Measurements from ENCODE around the gene PODXL2.
"Not testable (repeated sequence)": the region's sequence is repeated elsewhere in the genome, so short reads cannot be mapped to it uniquely, and the experiment has no call there.

The PODXL2 gene

DNA sequence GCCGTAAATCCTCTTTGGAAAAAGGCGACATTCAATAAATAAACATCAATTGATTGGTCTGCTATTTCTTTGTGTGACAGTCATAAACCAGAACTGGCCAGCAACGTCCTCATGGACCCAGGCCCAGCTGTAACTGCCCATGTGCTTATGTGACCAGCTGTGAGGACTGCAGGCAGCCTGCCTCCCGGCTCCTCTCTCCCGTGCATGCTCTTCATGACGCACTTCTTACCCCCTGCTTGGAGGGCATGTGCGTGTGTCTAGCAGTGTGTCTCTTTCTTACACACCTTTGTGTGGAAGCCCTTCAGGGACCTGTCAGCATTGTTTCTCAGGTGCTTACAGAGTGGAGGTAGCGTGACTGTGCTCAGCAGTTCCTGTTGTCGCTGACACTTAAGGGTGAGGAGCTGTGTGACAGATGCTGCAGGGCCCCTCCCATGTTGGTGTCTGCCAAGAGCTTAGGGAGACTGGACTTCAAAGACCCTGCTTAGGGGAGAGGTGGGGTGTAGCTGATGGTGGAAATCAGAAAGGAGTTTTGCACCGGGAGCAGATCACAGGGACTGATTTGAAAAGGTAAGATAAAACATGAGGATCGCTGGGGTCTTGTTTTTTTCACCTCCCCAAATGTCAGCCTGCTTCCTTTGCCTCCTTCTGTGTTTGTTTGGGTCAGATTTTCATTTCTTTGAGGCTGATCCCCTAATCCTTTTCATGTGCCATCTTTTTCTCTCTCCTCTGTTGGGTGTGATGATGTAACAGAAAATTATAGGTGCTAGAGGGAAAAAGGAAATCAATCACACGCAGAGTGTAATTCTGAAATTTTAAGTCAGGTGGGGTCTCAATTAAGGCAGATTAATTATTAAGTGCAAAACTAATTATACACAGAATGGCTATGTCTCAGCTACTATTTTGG is 2.1 kb downstream of the PODXL2 start:
- no peak for DNase-seq

DNA sequence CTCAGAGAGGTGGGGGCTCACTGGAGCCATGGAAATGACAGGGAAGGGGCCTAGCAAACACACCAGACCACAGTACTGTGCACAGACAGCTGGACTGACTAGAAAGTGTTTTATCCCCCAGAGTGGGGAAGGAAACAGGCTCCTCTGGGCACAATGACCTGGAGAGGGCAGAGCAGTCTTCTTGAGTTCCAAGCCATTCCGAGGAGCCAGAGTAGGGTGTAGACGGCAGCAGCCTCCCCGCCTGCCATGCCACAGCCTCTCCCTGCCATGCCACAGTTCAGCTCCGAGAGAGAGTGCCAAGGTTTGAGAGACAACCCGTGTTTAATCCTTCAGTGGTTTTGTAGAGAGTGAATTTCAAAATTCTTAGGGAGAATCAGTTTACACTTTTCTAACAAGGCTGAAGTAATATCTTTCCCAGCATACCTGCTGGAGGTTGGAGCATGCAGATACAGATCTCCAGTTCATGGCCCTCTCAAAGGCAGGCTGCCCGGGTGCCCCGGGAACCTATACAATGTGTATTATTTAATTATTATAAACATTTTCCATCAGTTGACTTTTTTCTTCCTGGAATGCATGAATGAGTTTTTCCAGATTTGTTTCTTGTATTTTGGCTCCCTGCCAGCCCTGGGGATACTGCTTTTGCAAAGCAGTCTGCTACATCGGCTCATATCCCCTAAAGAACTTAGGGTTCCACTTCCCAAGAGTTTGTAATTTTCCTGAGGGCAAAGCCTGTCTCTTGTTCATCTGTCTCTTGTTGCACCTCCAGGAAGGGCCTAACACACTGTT is 3.2 kb downstream of the PODXL2 start:
- no peak for DNase-seq

DNA sequence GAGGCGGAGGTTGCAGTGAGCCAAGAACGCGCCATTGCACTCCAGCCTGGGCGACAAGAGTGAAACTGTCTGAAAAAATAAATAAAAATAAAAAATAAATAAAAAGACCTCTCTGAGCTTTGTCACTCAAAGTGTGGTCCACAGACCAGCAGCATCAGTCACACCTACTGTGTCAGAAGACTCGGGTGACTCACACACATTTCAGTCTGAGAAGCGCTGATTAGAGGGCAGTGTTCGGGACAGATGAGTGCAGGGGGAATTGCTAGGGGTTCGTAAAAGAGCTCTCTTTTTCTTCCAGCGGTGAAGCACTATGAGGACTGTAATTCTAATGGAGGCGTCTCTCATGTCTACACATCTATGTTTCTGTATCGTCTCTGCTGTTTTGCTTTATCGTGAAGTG is 5.7 kb downstream of the PODXL2 start:
- DNase-seq: no peak

DNA sequence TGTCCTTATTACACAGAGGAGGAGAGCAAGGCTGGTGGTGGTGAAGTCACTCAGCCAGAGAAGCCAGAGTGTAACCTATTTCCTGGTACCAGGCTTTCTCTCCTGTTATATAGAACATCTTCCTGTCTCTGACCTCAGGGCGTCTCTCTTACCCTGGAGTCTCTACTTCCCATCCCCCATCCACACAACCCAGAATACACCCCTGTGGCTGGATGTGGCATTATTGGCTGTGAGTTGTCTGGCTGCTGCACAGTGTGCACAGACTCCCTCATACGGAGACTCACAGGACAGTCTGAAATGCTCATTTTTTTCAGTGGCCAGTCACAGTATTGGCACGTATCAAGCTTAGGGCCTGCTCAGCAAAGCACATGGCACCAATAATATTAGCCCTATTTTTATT is 8.6 kb downstream of the PODXL2 start:
- no peak for DNase-seq

DNA sequence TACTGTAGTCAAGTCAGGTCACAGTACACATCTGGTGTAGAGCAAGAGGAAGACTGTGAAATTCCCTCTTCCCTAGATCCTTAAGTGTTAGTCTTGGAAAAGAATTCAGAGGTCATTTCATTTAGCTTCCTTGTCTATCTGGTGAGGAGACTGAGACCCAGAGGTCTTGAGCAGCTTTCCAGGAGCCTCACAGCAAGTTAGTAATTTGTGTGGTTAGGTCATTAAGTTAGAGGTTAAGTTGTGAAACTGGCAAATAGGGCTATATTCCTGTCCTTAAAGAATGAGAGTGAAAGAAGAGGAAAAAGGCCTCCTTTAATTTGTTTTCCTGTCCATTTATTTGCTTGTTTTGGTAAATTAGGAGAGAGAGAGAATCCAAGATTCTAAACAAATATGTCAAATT is 9.0 kb downstream of the PODXL2 start:
- DNase-seq: no peak

DNA sequence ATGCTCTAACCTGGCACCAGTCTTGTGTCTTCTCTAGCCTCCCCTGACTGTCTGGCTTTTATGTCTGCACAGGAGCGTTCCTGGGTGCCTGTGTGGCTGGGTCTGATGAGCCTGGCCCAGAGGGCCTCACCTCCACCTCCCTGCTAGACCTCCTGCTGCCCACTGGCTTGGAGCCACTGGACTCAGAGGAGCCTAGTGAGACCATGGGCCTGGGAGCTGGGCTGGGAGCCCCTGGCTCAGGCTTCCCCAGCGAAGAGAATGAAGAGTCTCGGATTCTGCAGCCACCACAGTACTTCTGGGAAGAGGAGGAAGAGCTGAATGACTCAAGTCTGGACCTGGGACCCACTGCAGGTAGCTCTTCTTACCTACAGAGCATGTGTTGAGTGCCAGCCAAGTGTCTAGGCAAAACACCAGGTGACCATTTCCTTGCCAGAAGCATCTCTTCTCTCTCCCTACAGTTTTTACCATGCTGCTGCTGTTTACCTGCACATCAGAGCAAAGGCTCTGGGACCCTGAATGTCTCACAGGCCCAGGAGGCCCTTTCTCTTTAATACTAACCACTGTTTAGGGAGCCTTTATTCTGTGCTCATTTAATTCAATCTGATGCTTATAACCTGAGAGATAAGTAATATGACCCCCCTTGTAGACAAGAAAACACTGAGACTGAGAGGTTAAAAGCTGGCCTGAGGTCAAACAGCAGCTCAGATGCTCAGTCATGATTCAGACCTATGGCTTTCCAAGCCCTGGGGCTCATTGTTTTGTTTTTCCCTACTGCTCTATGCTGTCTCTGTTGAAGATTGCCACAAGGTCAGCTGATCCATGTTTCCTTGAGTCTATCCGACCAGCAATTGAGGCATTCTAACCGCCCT is 10.4 kb downstream of the PODXL2 start:
- DNase-seq: no peak

DNA sequence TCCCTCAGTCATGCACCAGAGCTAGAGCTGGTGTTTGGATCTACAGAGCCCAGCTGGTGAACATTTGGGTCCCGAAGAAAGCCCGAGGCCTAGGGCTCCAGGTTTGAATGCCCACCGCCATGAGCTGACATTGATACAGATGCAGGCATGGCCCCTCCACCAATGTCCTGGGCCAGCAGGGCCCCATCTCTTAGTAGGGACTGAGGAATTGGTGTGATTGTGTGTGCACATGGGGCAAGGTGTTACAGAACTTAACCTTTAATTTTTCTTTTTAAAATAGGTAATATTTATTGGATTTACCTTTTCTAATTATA is 11.0 kb downstream of the PODXL2 start:
- DNase-seq: no peak

DNA sequence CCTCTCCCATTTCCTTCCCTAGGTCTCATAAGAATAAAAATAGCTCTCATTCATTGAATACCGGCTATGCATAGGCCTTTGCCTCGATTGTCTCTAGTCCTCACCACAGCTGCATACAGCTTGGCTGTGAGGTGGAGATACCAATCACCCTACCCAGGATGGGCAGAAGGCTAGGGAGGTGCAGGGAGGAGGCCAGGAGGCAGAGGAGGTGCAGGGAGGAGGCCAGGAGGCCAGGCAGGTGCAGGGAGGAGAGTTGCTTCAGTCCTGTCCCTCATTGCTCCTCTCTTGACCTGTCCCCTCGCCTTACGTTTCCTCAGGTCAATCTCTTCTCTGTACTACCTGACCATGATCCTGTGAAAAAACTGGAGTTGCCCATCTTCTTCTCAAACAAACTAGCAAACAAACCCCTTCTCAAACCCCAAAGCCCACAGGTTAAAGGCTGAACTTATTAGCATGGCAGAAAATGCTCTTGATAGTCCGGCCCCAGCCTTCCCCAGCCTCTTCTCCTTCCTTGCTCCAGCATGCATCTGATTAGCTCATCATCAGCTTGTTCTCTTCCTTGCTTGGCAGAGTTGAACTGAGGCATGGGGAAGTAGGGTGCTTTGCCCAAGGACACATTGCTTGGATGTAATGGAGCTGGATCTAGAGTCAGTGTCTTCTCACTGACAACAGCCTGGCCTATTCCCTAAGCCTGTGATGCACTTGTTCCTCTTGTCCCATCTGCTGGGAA is 15.8 kb downstream of the PODXL2 start:
- no peak for DNase-seq

DNA sequence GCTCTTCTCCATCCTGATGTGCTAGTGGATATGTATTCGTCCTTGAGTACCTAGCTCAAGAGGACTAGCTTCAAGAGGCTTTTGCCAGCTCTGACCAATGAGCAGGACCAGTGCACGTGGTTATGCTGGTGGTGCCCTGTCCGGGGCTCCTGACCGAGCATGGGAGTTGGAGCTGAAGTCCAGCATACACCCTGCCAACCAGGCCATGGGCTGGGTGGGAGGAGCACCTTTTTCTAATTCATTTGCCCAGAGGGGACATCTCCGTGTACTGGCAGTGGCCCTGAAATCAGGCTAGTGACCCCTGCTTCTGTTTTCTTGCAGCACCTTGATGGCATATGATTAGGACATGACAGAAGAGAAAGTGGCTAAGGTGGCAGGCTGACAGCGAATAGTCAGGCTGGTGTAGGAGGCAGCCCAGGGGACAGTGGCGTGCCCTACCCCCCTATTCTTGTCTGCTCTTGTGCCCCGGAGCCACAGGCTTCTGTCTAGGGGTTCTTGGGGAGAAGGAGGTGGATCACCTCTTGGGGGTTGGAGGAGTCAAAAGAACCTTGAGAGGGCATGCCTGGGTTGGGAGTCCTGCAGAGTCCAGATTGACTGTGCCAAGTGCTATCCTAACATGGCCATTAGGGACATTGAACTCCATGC is 16.5 kb downstream of the PODXL2 start:
- no peak for DNase-seq

DNA sequence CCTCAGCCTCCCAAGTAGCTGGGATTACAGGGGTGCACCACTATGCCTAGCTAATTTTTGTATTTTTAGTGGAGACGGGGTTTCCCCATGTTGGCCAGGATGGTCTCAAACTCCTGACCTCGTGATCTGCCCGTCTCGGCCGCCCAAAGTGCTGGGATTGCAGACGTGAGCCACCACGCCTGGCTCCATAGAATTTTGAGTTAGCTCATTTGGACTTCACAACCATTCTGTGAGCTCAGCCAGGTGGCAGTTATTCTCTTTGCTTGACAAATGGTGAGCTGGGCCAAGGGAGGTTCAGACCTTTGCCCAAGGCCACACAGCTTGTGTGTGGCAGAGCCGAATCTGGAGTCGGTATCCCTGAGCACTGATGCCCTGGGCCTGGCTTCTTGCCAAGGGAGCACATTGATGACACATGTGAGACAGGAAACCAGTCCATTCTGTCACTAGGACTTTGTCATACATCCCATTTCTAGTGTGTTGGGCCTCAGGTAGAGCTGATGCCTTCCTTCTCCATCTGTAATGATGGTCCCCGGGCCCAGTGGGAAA is 17.6 kb downstream of the PODXL2 start:
- no peak for DNase-seq

DNA sequence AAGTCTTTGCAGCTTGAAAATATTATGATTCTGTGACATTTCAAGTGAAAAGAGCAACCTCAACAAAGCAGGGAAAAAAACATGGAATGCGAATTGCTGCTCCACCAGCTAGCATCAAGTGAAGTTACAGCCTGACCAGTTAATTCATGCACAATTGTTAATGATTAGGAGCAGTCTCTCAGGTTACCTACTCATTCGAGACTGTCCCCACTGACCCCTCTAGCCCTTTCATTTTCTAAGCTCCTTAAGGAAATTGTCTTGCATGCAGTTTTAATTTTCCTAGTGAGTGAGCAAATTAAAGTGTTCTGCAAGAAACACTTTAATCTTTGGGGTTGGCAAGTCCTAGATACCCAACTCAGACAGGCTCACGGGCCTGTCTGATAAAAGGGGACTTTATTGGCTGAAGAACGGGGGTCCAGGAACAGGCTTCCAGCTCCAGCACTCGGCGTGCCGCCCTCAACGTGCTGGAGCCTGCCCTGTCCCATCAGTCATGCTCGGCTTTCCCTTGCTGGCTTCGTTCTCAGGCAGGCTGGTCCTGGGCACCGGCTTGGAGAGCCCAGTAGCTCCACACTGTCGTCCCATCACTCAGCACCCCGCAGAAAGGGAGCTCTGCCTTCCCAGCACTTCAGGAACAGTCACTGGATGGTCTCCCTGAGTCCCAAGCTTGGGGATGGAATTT is 18.3 kb downstream of the PODXL2 start:
- DNase-seq: no peak

DNA sequence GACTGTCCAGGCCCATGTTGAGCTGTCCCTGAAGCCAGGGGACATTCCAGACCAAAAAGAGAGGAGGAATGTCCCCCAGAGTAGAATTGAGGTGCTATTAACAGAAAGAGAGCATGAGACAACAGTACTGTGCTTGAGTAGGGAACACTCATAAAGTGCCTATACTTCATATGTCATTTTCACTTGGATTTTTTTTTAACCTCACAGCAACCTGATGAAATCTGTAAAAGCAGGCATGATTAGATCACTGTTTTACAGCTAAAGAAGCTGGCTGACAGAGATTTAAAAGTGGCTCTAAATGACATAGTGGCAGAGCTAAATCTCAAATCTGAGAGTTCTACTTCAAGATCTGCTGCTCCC is 18.8 kb downstream of the PODXL2 start:
- no peak for DNase-seq

DNA sequence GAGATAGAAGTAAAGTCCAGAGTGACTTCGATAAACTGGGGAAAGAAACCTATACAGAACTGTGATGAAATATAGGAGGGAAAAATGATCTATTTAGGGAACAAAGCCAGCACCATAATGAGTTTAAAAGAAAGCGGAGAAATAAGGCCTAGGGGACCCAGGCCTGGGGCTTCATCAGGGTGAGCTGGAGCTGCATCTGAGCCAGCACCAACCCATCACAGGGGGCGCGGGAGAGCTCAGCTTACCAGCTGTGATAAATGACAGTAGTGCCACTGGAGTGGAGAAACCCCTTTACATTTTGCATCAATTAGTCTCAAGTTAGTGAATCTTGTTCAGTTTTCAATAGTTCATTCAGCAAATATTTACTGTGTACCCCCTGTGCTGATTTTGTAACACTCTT is 21.3 kb downstream of the PODXL2 start:
- DNase-seq: no peak

DNA sequence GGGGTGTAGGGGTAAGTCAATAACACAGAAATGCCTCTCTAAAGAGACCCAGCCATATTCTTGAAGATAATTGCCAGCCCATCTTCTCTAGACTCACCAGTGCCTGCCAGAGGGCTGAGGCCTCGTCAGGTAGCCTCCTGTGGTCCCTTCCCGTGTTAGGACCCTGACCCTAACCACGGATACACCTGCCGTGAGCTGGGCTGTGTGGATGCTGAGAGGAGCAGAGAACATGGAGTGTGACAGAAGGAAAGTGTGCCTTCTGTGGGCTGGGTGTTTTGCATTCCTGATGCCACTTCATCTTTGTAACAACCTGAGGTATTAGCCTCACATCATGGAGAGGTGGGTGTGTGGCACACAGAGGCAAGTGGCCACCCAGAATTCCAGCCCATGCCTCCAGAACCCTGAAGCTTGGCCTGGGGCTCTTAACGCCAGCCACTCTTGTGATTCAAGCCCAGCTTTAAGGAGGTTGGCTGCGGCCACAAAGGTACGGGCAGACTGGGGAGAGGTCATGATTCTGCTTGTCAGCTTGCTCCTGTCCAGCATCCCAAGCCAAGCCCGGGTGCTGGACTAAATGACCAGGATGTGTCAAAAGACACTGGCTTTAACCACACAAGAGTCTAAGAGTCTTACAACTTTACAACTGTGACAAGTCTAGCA is 22.7 kb downstream of the PODXL2 start:
- no peak for DNase-seq

DNA sequence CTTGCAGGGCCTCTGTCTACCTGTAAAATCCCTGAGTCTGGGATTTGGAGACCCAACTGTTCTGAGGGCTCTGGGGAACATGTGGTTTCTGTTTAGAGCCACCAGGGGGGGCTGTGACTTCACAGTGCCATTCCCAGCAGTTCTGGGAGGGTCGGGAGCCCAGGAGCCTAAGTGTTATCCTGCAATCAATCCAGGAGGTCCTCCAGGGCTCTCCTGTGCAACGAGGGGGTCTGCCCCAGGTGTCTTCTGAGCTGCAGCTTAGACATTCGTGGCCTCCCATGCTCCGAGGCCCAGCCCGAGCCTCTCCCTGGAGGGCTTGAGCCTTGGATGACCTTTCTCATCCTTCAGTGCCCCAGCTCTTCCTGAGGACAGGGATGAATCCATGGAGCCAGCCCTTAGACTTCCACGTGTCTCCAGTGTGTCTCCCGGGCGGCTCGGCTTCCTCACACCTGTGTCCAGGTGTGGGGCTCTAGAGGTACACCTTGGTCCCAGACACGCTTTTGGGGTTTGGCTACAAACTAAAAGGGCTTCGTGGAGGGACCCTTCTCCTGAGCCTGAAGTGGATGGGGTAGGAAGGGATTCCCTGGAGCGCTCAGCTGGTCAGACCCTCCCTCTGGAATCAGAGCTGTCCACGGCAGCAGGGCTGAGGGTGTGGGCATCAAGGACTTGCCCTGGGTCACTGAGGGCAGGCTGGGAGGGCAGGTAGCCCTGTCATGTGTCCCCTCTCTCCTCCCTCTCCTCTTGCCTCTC is 23.4 kb downstream of the PODXL2 start:
- DNase-seq: no peak

DNA sequence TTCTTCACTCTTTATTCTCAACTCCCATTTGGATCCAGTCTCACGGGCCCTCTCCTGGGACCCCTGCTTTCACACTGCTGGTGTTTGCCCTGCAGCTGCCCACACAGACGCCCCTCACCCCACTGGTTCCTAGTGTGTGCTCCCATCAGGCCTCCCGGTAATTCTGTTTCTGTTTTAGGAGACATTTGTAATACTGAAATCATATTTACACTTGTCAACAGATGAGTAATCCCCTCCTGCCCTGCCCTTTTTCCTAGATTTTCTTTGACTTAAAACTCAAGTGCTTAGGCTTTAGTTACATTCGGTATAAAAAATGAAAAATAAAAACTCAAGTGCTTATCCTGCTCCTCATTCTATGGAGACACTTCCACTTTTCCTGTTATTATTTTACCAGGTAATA is 25.4 kb downstream of the PODXL2 start:
- no peak for DNase-seq

DNA sequence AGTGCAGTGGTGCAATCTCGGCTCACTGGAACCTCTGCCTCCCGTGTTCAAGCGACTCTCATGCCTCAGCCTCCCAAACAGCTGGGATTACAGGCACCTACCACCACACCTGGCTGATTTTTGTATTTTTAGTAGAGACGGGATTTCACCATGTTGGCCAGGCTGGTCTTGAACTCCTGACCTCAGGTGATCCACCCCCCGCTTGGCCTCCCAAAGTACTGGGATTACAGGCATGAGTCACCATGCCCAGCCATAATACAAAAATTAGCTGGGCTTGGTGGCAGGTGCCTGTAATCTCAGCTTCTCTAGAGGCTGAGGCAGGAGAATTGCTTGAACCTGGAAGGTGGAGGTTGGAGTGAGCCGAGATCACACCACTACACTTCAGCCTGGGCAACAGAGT is 26.0 kb downstream of the PODXL2 start:
- not testable (repeated sequence) for DNase-seq

DNA sequence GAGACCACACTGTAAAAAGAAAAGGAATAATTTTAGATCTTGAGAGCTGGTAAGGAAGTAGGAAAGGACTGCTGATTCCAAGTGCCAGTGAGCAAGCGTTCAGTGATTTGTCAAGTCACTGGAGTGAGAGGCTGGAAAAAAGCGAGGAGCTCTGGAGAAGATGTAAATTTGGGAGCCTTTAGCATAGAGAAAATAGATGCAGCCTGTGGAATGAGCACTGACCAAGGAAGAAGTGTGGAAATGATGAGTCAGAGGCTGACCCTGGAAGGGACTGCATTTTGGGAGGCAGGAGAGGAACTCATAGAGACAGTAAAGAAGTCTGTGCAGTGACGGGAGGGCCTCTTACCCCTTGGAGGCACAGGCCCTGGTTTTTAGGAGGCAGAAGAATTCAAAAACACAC is 26.7 kb downstream of the PODXL2 start:
- DNase-seq: no peak

DNA sequence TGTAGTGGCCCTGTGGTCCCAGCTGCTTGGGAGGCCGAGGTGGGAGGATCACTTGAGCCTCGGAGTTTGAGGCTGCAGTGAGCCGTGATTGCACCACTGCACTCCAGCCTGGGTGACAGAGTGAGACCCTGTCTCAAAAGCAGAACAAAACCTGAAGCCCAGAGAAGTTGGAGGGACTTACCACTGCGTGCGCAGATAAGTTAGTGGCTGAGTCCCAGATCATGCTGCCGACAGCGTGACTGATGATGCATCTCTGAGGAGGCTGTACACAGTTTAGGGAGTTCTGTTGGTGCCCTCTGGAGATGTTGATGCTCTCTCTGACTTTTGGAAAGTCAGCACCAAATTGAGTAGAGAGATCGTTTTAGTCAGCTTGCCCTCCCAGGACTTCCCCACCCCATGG is 27.9 kb downstream of the PODXL2 start:
- DNase-seq: no peak

DNA sequence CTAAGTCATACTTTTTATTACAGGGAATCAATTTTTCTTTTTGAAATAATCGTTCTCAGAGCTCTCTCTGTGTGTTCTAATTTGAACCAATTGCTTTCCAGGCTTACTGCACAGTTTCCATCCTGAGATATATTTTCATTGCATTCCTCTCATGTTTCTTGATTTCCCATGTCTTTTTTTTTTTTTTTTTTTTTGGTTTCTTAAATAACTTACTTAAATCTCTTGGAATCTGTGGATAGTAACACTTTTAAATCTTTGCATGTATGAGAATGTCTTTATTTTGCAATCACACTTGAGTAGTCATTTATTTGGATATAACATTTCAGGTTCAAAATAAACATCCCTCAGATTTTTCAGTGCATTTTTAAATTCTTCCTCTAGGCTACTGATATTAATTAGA is 29.2 kb downstream of the PODXL2 start:
- no peak for DNase-seq
